ENCODE measurements around the gene ECSCR. TPM values are rescaled to one million over a fixed set of nuclear protein-coding genes. Genes with fewer than 3 reads are reported as not detected.

ECSCR gene
- polyA plus RNA-seq, 1 donor from 2014 or later, result not detected

DNA sequence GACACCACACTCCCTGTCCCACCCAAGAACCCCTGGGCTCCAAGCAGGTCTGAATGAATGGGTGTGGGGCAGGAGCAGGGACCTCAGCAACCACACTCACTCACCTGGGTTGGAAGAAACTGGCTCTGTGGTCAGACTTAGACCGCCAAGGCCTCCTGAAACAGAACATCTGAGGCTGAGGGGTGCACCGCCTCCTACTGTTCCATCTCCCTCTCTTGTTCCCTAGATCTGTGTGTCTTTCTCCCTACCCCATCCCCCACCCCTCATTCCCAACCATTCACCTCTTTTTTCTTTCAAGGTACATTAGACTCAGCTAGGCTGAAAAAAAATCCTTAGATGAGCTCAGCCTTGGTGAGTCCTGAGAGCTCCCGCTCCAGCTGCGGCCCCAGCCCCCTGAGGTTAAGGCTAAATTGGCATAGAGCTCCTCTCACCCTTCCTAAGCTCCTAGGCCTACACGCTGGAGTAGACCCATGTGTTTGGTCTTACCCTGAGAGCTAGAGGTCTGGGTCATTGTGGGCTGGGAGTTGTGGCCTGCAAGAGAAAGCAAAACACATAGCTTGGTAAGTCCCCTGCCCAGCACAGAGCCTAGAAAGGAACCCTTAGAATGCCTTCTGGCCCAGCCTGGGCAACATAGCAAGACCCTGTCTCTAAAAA, 4.8 kb downstream of the ECSCR start:
- Histone ChIP-seq H3K4me3 (ENCODE audit: low read length) (no peak overlapping the region), H3K9me2 (ENCODE audit: insufficient read depth, low read length) (no peaks in the 10 kb centered on the region), H3K27ac (ENCODE audit: low read length) (no peak overlapping the region), H3K27me3 (ENCODE audit: insufficient read depth, low read depth, low read length) (no peaks in the 10 kb centered on the region), H3K79me2 (replicated peaks; ENCODE audit: insufficient read depth, low read length) (no peaks in the 10 kb centered on the region), H3F3A (ENCODE audit: insufficient read depth, low read length, poor library complexity, severe bottlenecking) (no peaks in the 10 kb centered on the region), H3K9me3 (ENCODE audit: low read length) (no peaks in the 10 kb centered on the region), H3K9ac (ENCODE audit: low read length) (no peak overlapping the region), H3K4me2 (ENCODE audit: low read length) (no peak overlapping the region), H4K20me1 (ENCODE audit: insufficient read depth) (no peaks in the 10 kb centered on the region), H3K36me3 (ENCODE audit: insufficient read depth, low read length) (no peaks in the 10 kb centered on the region), H2AFZ (ENCODE audit: low read depth, low read length) (no peak overlapping the region)
- TF ChIP-seq TAF1 (IDR thresholded peaks at IDR 0.05; ENCODE audit: low read depth), result no peak
- TF ChIP-seq, protein P1, sequence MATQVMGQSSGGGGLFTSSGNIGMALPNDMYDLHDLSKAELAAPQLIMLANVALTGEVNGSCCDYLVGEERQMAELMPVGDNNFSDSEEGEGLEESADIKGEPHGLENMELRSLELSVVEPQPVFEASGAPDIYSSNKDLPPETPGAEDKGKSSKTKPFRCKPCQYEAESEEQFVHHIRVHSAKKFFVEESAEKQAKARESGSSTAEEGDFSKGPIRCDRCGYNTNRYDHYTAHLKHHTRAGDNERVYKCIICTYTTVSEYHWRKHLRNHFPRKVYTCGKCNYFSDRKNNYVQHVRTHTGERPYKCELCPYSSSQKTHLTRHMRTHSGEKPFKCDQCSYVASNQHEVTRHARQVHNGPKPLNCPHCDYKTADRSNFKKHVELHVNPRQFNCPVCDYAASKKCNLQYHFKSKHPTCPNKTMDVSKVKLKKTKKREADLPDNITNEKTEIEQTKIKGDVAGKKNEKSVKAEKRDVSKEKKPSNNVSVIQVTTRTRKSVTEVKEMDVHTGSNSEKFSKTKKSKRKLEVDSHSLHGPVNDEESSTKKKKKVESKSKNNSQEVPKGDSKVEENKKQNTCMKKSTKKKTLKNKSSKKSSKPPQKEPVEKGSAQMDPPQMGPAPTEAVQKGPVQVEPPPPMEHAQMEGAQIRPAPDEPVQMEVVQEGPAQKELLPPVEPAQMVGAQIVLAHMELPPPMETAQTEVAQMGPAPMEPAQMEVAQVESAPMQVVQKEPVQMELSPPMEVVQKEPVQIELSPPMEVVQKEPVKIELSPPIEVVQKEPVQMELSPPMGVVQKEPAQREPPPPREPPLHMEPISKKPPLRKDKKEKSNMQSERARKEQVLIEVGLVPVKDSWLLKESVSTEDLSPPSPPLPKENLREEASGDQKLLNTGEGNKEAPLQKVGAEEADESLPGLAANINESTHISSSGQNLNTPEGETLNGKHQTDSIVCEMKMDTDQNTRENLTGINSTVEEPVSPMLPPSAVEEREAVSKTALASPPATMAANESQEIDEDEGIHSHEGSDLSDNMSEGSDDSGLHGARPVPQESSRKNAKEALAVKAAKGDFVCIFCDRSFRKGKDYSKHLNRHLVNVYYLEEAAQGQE (IDR thresholded peaks at IDR 0.05; ENCODE audit: borderline replicate concordance), result no peak
- no peak for TF ChIP-seq RAD21 (conservative IDR thresholded peaks at IDR 0.05)
- TF ChIP-seq POLR2AphosphoS5 (IDR thresholded peaks at IDR 0.05), result no peak
- TF ChIP-seq MXI1 (conservative IDR thresholded peaks at IDR 0.05; ENCODE audit: poor library complexity, severe bottlenecking), result no peak
- no peak for TF ChIP-seq EZH2 (IDR thresholded peaks at IDR 0.05; ENCODE audit: borderline replicate concordance, insufficient read depth, low read length, poor library complexity, severe bottlenecking)
- no peak for TF ChIP-seq CTCF (IDR thresholded peaks at IDR 0.05; ENCODE audit: poor library complexity, severe bottlenecking)
- TF ChIP-seq EP300 (conservative IDR thresholded peaks at IDR 0.05; ENCODE audit: poor library complexity, severe bottlenecking), result no peak
- TF ChIP-seq SMC3 (conservative IDR thresholded peaks at IDR 0.05; ENCODE audit: poor library complexity), result no peak

- H3K79me2 ChIP-seq (replicated peaks; ENCODE audit: insufficient read depth, low read length), result no peaks in the 10 kb centered on the region
- H3K27ac ChIP-seq (ENCODE audit: low read length), result no peak overlapping the region
- no peaks in the 10 kb centered on the region for H3K9me3 ChIP-seq (ENCODE audit: low read length)
- no peaks in the 10 kb centered on the region for H3F3A ChIP-seq (ENCODE audit: insufficient read depth, low read length, poor library complexity, severe bottlenecking)
- no peaks in the 10 kb centered on the region for H3K36me3 ChIP-seq (ENCODE audit: insufficient read depth, low read length)
- H4K20me1 ChIP-seq (ENCODE audit: insufficient read depth), result no peaks in the 10 kb centered on the region
- no peaks in the 10 kb centered on the region for H3K27me3 ChIP-seq (ENCODE audit: insufficient read depth, low read depth, low read length)
- no peak overlapping the region for H2AFZ ChIP-seq (ENCODE audit: low read depth, low read length)
- no peaks in the 10 kb centered on the region for H3K9me2 ChIP-seq (ENCODE audit: insufficient read depth, low read length)
- H3K9ac ChIP-seq (ENCODE audit: low read length), result no peak overlapping the region
- TF ChIP-seq RAD21 (conservative IDR thresholded peaks at IDR 0.05) (no peak), CTCF (IDR thresholded peaks at IDR 0.05; ENCODE audit: poor library complexity, severe bottlenecking) (no peak), POLR2AphosphoS5 (IDR thresholded peaks at IDR 0.05) (no peak), TAF1 (IDR thresholded peaks at IDR 0.05; ENCODE audit: low read depth) (no peak), EP300 (conservative IDR thresholded peaks at IDR 0.05; ENCODE audit: poor library complexity, severe bottlenecking) (no peak), EZH2 (IDR thresholded peaks at IDR 0.05; ENCODE audit: borderline replicate concordance, insufficient read depth, low read length, poor library complexity, severe bottlenecking) (no peak), MXI1 (conservative IDR thresholded peaks at IDR 0.05; ENCODE audit: poor library complexity, severe bottlenecking) (no peak), SMC3 (conservative IDR thresholded peaks at IDR 0.05; ENCODE audit: poor library complexity) (no peak)
- TF ChIP-seq, protein P1 (IDR thresholded peaks at IDR 0.05; ENCODE audit: borderline replicate concordance), result no peak
- H3K4me3 ChIP-seq (ENCODE audit: low read length), result no peak overlapping the region
- H3K4me2 ChIP-seq (ENCODE audit: low read length), result no peak overlapping the region
Observed at GRCh38 chr5:139457241-139457640, 5.3 kb downstream of the ECSCR start.

Measured in neural cell (in vitro differentiated cells).